ENCODE measurements around the gene TIMELESS.

- TF ChIP-seq CTCF (IDR thresholded peaks at IDR 0.05 in 2 of 3, conservative IDR thresholded peaks at IDR 0.05 in 1 of 3; ENCODE audit: control insufficient read depth in 2 of 3, extremely low read depth in 1 of 3, insufficient read depth in 1 of 3, low read depth in 3 of 3, low read length in 3 of 3) (no peak), POLR2AphosphoS5 (IDR thresholded peaks at IDR 0.05; ENCODE audit: low read length) (no peak), MLLT1 (IDR thresholded peaks at IDR 0.05) (no peak), MYC (IDR thresholded peaks at IDR 0.05; ENCODE audit: insufficient read depth, insufficient read length, insufficient replicate concordance, low read length, severe bottlenecking) (no peak), GABPA (IDR thresholded peaks at IDR 0.05; ENCODE audit: low read depth) (no peak), ZNF274 (IDR thresholded peaks at IDR 0.05; ENCODE audit: insufficient read depth, insufficient read length) (no peak), E4F1 (IDR thresholded peaks at IDR 0.05; ENCODE audit: borderline replicate concordance, partially characterized antibody) (no peak), BRCA1 (IDR thresholded peaks at IDR 0.05; ENCODE audit: low read depth, low read length) (no peak), PBX3 (IDR thresholded peaks at IDR 0.05; ENCODE audit: insufficient replicate concordance, low read depth, low read length) (no peak), CHD2 (IDR thresholded peaks at IDR 0.05; ENCODE audit: borderline replicate concordance, low read depth, low read length) (no peak), RAD21 (IDR thresholded peaks at IDR 0.05; ENCODE audit: insufficient read depth, low read depth, low read length) (no peak), FOXK2 (IDR thresholded peaks at IDR 0.05) (no peak), NR2C2 (IDR thresholded peaks at IDR 0.05; ENCODE audit: borderline replicate concordance, control insufficient read depth, insufficient read length, low read depth) (no peak), RFX5 (IDR thresholded peaks at IDR 0.05; ENCODE audit: low read depth, low read length) (no peak)
Measured at GRCh38 chr12:56431850-56432249, 17.4 kb downstream of the TIMELESS start.

All from GM12878 (cell line).